ENCODE data around the gene HSD3B1. TPM values are rescaled to one million over a fixed set of nuclear protein-coding genes. Genes with fewer than 3 reads are reported as not detected.
A peak's percentile ranks its signal among the peaks of the same experiment; 100 is the strongest.
"Not testable (repeated sequence)": the region's sequence is repeated elsewhere in the genome, so short reads cannot be mapped to it uniquely, and the experiment has no call there.

Gene HSD3B1
- polyA plus RNA-seq, 3 donors: 0.13 to 0.44 TPM; not detected in 1

DNA sequence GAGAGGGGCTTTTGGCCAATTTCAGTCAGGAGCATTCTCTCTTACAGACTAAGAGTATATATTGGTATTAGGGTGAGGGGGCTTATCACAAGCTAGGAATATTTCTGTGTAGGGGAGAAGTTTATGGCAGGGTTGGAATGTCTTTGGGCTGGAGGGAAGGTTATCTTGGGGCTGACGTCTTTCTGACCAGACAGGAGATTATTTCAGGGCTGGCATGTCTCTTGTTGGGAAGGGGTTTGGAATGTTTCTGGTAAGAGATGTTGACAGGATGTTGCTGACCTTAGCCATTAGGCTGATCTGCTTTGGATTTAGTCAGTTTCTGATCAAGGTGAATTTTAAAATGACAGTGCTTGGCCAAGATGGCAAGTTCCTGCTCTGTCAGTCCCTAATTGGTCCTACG lies 17.8 kb upstream of the HSD3B1 start:
- DNase-seq (ENCODE audit: low read depth in 3 of 3, low spot score in 2 of 3): no peak

GRCh38 chr1:119490925-119491324 lies 16.1 kb upstream of the HSD3B1 start:
- DNase-seq (ENCODE audit: low read depth in 3 of 3, low spot score in 2 of 3): no peak

DNA sequence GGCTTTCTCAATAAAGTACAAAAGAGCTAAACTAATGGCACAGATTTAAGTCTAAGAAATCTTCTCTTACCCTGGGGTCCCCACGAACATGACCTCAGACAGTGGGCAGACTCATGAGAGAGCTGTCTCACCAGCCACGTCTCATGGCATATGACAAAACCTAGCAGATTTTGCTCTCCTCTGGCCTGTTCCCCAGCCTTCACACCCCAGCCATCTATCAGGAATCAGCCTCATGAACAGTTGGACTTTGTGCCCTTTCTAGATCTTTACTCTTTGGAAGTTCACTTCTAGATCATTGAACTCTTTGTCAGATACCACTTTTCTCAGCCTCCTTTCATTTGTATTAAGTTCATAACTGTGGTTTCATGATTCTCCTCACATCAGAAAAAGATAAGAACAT lies 14.2 kb upstream of the HSD3B1 start:
- DNase-seq (ENCODE audit: low read depth in 3 of 3, low spot score in 2 of 3): no peak

DNA sequence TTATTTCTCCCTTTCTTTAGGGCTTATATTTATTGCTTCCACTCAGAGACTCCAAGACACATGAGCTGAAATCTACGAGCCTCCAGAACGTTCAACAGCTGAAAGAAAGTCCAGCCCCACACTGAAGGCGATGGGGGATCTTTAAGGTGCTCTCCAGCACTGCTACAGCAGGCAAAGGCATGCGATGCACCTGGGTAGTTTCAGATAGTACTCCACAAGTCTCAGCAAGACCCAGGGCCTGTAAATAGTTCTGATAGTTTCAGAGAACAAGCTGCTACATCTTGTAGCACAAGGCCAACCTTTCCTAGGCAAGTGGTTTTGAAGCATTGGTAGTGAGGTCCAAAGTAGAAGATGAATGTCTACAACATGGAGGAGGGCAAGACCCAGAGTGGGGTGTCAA lies 2.2 kb upstream of the HSD3B1 start:
- DNase-seq (ENCODE audit: low read depth in 3 of 3, low spot score in 2 of 3): no peak

- no peak for DNase-seq (ENCODE audit: low read depth in 3 of 3, low spot score in 2 of 3)
Measured at GRCh38 chr1:119510046-119510445, 3.0 kb downstream of the HSD3B1 start.

GRCh38 chr1:119515221-119515620 lies 8.2 kb downstream of the HSD3B1 start:
- DNase-seq (ENCODE audit: low read depth in 3 of 3, low spot score in 2 of 3): no peak

DNA sequence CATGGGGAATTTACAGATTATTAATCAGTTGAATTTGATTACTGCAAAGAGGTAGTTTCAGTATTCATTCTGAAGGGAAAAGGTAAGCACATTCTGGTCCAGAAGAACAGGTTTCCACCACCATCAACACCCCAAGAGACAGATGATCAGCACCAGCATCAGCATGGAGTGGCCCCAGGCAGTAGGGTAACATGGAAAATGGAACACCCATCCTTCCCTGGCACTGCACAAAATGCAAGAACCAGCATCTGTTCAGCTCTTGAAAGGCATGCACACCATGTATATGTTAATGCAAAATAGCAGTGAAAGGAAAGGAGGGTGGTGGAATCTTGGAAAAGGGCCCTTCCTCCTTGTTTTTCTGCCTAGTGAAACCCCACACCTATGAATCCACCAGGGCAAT lies 9.2 kb downstream of the HSD3B1 start:
- DNase-seq (ENCODE audit: low read depth in 3 of 3, low spot score in 2 of 3): no peak

- DNase-seq (ENCODE audit: low read depth in 3 of 3, low spot score in 2 of 3): no peak
Measured at GRCh38 chr1:119516680-119517079, 9.7 kb downstream of the HSD3B1 start.

DNA sequence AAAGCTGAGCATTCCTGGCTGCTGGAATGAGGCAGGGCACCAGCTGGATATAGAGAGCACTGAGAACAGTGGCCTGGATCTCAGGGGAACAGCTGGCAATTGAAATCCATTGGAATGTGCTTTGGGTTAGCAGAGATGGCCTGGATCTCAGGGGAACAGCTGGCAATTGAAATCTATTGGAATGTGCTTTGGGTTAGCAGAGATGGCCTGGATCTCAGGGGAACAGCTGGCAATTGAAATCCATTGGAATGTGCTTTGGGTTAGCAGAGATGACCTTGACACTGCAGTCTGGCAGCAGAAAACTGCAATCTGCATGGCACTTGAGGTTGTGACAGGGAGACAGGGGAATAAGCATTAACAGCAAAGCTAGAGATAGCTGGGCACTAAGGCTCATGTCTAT lies 10.7 kb downstream of the HSD3B1 start:
- DNase-seq (ENCODE audit: low read depth in 3 of 3, low spot score in 2 of 3): not testable (repeated sequence)

- DNase-seq (ENCODE audit: low read depth in 3 of 3, low spot score in 2 of 3): no peak
Measured at GRCh38 chr1:119531606-119532323, 24.8 kb downstream of the HSD3B1 start.

- DNase-seq (ENCODE audit: low read depth in 3 of 3, low spot score in 2 of 3): no peak
Measured at GRCh38 chr1:119532324-119532910, 25.4 kb downstream of the HSD3B1 start.

DNA sequence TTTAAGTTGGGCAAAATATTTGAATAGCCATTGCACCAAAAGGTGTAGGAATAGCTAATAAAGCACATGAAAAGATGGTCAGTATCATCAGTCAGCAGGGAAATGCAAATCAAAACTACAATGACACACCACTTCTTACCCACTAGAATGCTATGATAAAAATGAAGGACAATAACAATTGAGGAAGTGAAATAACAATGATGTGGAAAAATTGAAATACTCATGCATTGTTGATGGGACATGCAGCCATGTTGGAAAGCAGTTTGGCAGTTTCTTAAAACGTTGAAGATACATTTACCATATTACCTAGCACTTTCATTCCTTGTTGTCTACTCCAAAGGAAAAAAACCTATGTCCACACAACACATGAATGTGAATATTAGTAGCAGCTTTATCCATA lies 28.4 kb downstream of the HSD3B1 start:
- no peak for DNase-seq (ENCODE audit: low read depth in 3 of 3, low spot score in 2 of 3)

- no peak for DNase-seq (ENCODE audit: low read depth in 3 of 3, low spot score in 2 of 3)
Measured at GRCh38 chr1:119537966-119538365, 31.0 kb downstream of the HSD3B1 start.

GRCh38 chr1:119539636-119540035 lies 32.6 kb downstream of the HSD3B1 start:
- DNase-seq (ENCODE audit: low read depth in 3 of 3, low spot score in 2 of 3): no peak

- no peak for DNase-seq (ENCODE audit: low read depth in 3 of 3, low spot score in 2 of 3)
Measured at GRCh38 chr1:119541389-119541788, 34.4 kb downstream of the HSD3B1 start.

GRCh38 chr1:119542492-119542946 lies 35.5 kb downstream of the HSD3B1 start:
- DNase-seq (ENCODE audit: low read depth in 3 of 3, low spot score in 2 of 3): no peak

DNA sequence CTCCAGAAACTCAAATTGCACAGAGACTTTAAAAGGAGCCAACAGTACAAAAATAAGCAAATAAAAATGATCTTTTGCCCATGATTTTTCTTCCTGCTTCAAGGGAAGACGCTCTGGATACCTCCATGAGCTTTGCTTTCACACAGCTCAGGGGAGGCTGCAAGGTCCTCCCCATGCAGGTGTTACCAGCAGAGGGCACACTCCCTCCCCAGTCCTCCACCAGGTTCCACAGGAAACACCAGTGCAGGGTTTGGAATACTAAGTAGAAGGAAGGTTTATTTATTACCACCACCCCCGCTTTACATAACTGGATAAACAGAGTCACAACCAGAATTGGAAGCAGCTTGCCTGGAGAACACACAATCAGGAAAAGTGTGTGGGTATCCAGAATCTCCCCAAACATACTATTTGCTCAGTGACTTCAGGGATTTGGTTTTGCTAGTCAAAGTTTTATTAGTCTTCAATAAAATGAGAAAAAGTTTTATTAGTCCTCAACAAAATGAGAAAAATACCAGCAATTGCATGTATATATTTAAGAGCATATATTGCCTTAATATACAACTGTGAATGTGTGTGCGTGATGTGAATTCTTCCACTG lies 37.3 kb downstream of the HSD3B1 start:
- no peak for DNase-seq (ENCODE audit: low read depth in 3 of 3, low spot score in 2 of 3)

DNA sequence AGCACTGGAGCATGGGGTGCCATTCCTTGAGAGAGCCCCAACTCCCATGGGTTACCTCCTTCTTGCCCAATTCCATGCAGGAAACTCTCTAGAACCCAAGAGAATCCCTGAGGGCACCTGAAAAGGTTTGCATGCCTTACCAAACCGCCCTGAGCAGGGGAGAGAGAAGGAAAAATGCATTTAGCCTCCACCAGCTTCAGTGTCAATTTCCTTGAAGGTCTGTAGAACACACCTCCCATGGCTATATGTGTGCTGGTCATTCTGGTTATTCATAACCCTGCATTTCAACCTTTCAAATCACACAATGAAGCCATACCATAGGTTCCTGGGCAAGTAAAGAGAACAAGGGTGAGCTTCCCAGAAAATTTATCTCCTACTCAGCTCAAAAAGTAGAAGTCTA lies 39.6 kb downstream of the HSD3B1 start:
- no peak for DNase-seq (ENCODE audit: low read depth in 3 of 3, low spot score in 2 of 3)

GRCh38 chr1:119547306-119547705 lies 40.3 kb downstream of the HSD3B1 start:
- no peak for DNase-seq (ENCODE audit: low read depth in 3 of 3, low spot score in 2 of 3)

GRCh38 chr1:119547805-119548204 lies 40.8 kb downstream of the HSD3B1 start:
- DNase-seq (ENCODE audit: low read depth in 3 of 3, low spot score in 2 of 3): no peak

- DNase-seq (ENCODE audit: low read depth in 3 of 3, low spot score in 2 of 3): peak; percentile 48 to 67 (median 63)
Measured at GRCh38 chr1:119549719-119550132, 42.7 kb downstream of the HSD3B1 start.

DNA sequence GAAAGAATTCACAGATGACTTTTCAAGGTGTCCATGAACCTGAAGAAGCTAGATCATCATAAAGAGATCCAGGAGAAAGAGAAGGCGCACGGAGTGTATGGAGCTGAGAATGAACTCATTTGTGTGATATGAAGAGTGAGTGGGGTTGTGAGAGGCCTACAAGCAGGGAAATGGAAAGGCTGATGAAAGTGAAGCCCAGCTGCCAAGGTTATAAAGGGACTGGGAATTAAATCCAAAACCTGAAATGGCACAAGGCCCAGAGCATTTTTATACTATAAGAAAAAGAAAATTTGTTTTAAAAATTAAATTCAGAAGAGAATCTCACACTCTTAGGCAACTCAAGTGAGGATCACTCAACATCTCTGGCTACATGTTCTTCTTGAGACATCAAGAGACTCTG lies 43.4 kb downstream of the HSD3B1 start:
- no peak for DNase-seq (ENCODE audit: low read depth in 3 of 3, low spot score in 2 of 3)

All from right renal cortex interstitium (tissue), 3 donors.